DOHH2 (cell line): ENCODE results near the gene ACTA2.

Experiments
- EZH2phosphoT487 ChIP-seq: fragments of 200-600 bp; sonication (generic); IDR thresholded peaks from 2 replicates; pipeline ENCODE4 v1.6.1; 2017; ENCODE audit warnings: borderline replicate concordance, mild to moderate bottlenecking, antibody characterized with exemption, low read length, moderate library complexity, mixed read lengths
- TF ChIP-seq, protein P1 (sequence below): fragments of 200-600 bp; sonication (generic); IDR thresholded peaks from one replicate; pipeline ENCODE4 v1.5.1; 2014; ENCODE audit warnings: antibody characterized with exemption, mild to moderate bottlenecking, low read depth, low read length; ENCODE audit not compliant: poor library complexity, severe bottlenecking

DNA sequence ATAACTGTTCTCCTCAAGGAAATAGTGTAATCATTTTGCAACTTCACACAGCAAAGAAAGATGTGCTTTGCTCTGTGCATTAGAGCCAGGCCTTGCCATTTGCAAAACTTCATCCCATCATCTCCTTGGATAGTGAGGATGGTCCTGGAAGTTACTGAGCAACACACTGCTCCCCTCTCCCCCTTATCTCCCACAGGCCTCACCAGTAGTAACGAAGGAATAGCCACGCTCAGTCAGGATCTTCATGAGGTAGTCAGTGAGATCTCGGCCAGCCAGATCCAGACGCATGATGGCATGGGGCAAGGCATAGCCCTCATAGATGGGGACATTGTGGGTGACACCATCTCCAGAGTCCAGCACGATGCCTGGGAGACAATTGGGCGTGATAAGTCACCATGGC is 11.5 kb downstream of the ACTA2 start:
- TF ChIP-seq, protein P1, sequence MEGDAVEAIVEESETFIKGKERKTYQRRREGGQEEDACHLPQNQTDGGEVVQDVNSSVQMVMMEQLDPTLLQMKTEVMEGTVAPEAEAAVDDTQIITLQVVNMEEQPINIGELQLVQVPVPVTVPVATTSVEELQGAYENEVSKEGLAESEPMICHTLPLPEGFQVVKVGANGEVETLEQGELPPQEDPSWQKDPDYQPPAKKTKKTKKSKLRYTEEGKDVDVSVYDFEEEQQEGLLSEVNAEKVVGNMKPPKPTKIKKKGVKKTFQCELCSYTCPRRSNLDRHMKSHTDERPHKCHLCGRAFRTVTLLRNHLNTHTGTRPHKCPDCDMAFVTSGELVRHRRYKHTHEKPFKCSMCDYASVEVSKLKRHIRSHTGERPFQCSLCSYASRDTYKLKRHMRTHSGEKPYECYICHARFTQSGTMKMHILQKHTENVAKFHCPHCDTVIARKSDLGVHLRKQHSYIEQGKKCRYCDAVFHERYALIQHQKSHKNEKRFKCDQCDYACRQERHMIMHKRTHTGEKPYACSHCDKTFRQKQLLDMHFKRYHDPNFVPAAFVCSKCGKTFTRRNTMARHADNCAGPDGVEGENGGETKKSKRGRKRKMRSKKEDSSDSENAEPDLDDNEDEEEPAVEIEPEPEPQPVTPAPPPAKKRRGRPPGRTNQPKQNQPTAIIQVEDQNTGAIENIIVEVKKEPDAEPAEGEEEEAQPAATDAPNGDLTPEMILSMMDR: no peak
- TF ChIP-seq EZH2phosphoT487: no peak
